T-helper 2 cell treated with Interferon-gamma antibody and Interleukin-4, amounts not matched to agents 5 μg/mL and 100 μg/mL, for 36 hours (primary cell): Measurements from ENCODE around the gene MAP2.

Source experiments
- DNase-seq: peaks from one replicate; pipeline ENCODE4 v3.0.0; 2021; ENCODE audit warnings: low spot score
- H3K27ac Mint-ChIP-seq: one replicate; pipeline ENCODE4 v1.8.0; 2021; ENCODE audit warnings: mild to moderate bottlenecking, mixed read lengths
- H3K27me3 Mint-ChIP-seq: one replicate; pipeline ENCODE4 v1.8.0; 2021; ENCODE audit warnings: low read depth, mixed read lengths
- H3K36me3 Mint-ChIP-seq: one replicate; pipeline ENCODE4 v1.8.0; 2021; ENCODE audit warnings: low read depth, mixed read lengths
- H3K4me1 Mint-ChIP-seq: one replicate; pipeline ENCODE4 v1.8.0; 2021; ENCODE audit warnings: low read depth, mixed read lengths
- H3K4me3 Mint-ChIP-seq: one replicate; pipeline ENCODE4 v1.8.0; 2022; ENCODE audit warnings: mild to moderate bottlenecking, moderate library complexity, mixed read lengths
- H3K9me3 Mint-ChIP-seq: one replicate; pipeline ENCODE4 v1.8.0; 2021; ENCODE audit warnings: mixed read lengths

The MAP2 gene

DNA sequence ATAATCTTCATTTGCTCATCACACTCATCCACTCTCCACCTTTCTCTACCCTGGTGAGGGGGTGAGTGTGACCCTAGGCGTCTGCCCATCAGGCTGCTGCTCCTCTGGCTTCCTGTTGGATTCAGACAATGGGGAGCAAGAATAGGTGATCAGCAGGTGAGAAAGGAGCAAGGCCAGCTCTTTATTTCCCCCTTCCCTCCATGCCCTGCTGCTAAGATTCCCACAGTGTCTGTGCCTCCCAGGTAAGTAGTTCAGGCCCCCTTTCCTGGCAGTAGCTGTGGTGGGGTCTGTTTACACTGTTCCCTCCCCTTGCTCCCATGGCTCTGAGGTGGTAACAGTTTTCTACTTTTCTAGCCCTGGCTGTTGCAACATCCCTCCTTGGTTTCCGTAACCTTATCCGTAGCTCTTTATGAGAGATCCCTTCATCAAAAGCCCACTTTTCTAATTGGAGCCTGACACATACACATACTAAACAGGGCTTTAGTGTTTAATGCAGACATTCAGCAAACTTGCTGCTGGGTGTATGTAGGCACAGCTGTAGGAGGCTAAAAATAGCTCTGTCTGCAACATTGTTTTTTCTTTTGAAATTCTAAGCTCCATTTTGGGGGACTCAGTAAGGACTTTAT is 27.5 kb downstream of the MAP2 start:
- Mint-ChIP-seq H3K36me3 (no peaks in the 10 kb centered on the region), H3K9me3 (no peaks in the 10 kb centered on the region), H3K4me3 (no peak overlapping the region), H3K27me3 (no peaks in the 10 kb centered on the region), H3K4me1 (no peaks in the 10 kb centered on the region), H3K27ac (no peak overlapping the region)
- DNase-seq = no peak

DNA sequence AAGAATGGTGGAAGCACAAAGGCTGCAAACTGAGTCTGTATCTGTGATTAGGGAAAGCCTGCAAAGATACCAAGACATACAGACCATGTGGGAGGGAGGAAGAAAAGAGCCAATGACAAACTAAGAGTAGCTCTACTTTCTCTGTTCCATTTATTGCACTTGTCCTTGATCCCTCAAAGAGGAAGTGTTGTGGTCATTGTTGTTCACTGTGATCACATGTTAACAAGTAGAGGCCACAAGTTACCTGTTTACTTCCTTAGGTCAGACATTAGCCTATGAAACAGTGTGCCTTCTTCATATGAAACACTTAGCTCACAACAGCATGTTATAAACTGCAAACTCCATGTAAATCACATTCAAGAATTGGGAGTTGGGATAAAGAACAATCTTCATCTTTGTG is 32.6 kb downstream of the MAP2 start:
- Mint-ChIP-seq H3K27me3 (no peaks in the 10 kb centered on the region), H3K9me3 (no peaks in the 10 kb centered on the region), H3K27ac (no peak overlapping the region), H3K4me1 (no peaks in the 10 kb centered on the region), H3K4me3 (no peak overlapping the region), H3K36me3 (no peaks in the 10 kb centered on the region)
- DNase-seq = no peak

DNA sequence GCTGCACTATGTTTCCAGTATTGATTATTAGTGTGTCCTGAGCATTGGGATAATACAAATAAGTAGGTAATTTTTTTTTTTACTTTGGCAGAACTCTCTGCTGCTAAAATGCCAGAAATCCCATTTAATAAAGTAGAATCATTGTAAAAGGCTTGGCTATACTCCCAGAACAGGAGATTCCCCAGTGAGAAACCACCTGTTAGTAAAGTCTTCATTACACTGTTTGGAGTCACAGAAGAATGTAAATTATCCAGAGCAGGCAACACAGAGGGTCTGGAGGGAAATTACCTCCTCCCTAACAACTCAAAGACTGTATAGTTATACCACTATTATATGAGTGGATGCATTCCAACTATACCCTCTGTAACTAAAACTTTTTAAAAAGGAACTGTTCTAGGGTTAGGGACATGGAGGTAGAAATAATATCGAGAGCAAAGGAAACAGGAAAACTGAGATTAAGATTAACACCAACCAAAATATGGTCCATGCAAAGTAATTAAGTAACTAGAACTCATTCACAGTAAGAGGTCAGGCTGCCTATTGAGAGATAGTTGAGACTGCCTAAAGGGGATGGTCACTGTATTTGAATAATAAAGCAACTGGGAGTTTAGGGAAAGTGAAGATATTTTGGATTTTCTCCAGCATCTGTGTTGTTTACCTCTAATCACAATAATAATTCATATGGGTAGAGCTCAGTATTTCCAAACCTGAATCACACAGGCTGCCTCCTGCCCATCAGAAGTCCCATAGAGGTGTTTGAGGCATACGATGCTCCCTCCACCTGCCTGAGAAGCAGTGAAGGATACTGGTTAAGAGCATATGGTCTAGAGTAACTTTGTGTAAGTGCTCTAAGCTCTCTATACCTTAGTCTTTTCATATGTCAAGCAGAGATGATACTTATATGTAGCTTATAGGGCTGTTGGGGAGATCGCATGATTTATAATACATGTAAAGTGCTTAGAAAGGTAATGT is 34.4 kb downstream of the MAP2 start:
- no peak for DNase-seq
- Mint-ChIP-seq H3K9me3 (no peaks in the 10 kb centered on the region), H3K27me3 (no peaks in the 10 kb centered on the region), H3K27ac (no peak overlapping the region), H3K4me1 (no peaks in the 10 kb centered on the region), H3K4me3 (no peak overlapping the region), H3K36me3 (no peaks in the 10 kb centered on the region)

DNA sequence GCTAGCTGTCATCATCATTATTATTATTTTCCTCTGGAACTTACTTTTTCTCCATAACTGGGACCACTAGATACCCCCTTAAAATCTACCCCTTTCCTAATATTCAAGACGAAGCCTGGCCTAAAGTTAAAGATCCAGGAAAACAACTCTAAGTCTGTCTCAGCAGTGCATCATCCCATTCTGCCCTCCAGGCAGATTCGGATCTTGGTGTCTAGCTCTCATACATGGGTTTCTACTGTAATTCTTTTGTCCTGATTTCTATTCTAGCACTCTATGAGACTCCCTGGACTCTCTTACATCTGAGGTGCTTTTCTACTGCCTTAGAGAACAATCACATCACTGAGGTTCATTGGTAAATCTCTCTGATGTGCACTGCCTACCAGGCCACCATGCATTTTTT is 35.5 kb downstream of the MAP2 start:
- H3K4me1 Mint-ChIP-seq = no peaks in the 10 kb centered on the region
- no peak for DNase-seq
- no peaks in the 10 kb centered on the region for H3K9me3 Mint-ChIP-seq
- H3K36me3 Mint-ChIP-seq = no peaks in the 10 kb centered on the region
- no peak overlapping the region for H3K27ac Mint-ChIP-seq
- no peak overlapping the region for H3K4me3 Mint-ChIP-seq
- H3K27me3 Mint-ChIP-seq = no peaks in the 10 kb centered on the region

DNA sequence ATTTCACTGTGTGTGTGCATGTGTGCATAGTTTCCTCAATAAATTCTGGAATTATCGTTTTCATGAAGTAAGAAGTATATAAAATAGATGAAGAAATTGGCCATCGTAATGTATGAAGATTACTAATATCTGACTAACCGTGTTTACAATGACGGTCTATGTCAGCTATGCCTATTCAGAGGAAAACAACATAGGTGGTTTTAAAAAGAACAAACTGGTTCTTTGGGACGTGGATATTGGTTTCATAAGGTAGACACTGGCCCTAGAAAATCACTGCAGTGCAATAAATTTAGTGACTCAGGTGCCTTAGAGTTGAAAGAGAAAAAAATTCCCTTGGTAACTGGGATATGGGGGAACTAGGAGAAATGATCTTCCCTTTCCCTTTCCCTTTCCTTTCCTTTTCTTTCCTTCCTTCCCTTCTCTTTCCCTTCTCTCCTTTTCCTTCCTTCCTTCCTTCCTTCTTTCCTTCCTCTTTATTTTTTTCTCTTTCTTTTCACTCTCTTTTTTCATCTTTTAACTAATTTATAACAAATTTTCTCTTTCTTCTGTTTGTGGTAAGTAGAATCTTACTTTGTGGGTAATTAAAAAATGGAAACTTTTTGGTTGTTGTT is 36.4 kb downstream of the MAP2 start:
- Mint-ChIP-seq H3K4me1 (no peaks in the 10 kb centered on the region), H3K27ac (no peak overlapping the region), H3K27me3 (no peaks in the 10 kb centered on the region), H3K36me3 (no peaks in the 10 kb centered on the region), H3K4me3 (no peak overlapping the region), H3K9me3 (no peaks in the 10 kb centered on the region)
- no peak for DNase-seq

DNA sequence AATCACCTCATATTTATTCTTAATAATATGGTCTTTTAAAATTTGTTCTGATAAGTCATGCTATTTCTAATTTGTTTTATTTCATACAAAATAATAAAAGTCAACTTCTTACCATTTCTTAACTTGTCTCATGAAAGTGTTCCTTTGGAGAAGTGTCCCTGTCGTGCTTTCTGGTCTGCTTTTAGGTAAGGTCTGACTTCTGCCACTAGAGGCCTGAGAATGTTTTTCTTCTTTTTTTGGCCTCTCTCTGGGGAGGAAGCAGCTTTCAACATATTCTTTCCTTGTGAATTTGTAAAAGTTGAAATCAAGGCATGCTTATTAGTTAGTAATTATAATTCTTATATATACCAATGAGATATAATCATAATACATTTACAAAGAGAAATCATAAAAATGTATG is 39.4 kb downstream of the MAP2 start:
- DNase-seq = no peak
- H3K9me3 Mint-ChIP-seq = no peaks in the 10 kb centered on the region
- no peak overlapping the region for H3K27ac Mint-ChIP-seq
- no peaks in the 10 kb centered on the region for H3K27me3 Mint-ChIP-seq
- H3K4me1 Mint-ChIP-seq = no peaks in the 10 kb centered on the region
- H3K36me3 Mint-ChIP-seq = no peaks in the 10 kb centered on the region
- no peak overlapping the region for H3K4me3 Mint-ChIP-seq

DNA sequence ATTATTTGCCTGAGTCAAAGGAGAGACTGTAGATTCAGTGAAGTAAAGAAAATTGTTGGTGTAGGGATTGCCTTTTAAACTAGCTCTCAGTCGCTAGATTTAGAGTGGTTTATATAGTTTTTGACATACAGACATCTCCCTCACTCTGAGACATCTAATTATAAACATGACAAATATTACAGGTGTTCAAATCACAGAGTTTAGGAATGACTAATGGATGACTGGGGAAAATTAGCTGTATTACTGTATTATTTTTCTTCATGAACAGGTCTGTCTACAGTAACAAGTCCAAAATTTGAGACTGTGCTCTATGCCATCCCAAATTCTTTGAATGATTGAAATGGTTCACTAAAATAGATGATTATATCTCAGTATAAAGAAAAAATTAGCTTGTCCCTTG is 40.0 kb downstream of the MAP2 start:
- H3K9me3 Mint-ChIP-seq = no peaks in the 10 kb centered on the region
- H3K4me3 Mint-ChIP-seq = no peak overlapping the region

DNA sequence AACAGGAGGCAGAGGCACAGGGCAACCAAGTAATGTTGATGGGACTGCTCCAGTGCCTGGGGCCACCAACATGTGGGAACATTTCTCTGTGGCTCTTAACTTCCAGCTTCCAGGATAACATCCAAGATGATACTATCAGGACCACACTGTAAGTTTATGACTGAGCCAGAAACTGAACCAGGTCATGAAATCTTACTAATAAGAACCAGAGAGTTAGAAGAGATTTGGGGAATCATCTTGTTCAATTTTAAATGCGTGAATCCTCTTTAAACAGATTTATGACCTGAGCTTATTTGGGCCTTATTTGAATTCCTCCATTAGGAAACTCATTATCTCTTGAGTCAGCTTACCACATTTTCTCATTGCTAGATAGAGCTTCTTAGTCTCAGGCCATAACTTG is 45.0 kb downstream of the MAP2 start:
- no peaks in the 10 kb centered on the region for H3K4me1 Mint-ChIP-seq
- H3K27me3 Mint-ChIP-seq = no peaks in the 10 kb centered on the region
- H3K4me3 Mint-ChIP-seq = no peak overlapping the region
- H3K36me3 Mint-ChIP-seq = no peaks in the 10 kb centered on the region
- DNase-seq = no peak
- no peaks in the 10 kb centered on the region for H3K9me3 Mint-ChIP-seq
- no peak overlapping the region for H3K27ac Mint-ChIP-seq

More for the DNA sequence above, 40.0 kb downstream of the MAP2 start:
- no peaks in the 10 kb centered on the region for H3K27me3 Mint-ChIP-seq
- no peak for DNase-seq
- H3K27ac Mint-ChIP-seq = no peak overlapping the region
- no peaks in the 10 kb centered on the region for H3K4me1 Mint-ChIP-seq
- H3K36me3 Mint-ChIP-seq = no peaks in the 10 kb centered on the region

DNA sequence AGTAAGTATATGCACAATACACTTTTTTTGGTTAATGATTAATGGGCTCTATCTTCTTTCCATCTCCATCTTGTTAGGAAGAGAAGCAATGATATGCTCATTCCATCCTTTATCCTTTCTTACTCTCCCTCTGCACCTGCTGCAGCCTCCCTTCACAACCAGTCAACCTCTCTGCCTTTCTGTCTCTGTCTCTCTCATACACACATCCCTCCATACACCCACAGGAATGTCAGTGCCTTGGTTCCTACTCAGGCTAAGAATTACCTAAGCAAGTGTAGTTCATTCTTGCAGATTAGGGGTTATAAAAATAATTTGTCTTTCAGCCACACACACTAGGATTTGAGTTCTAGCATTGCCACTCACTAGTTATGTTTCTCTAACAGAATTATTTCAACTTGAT is 45.6 kb downstream of the MAP2 start:
- DNase-seq = no peak
- Mint-ChIP-seq H3K36me3 (no peaks in the 10 kb centered on the region), H3K4me1 (no peaks in the 10 kb centered on the region), H3K9me3 (no peaks in the 10 kb centered on the region), H3K4me3 (no peak overlapping the region), H3K27ac (no peak overlapping the region), H3K27me3 (no peaks in the 10 kb centered on the region)

DNA sequence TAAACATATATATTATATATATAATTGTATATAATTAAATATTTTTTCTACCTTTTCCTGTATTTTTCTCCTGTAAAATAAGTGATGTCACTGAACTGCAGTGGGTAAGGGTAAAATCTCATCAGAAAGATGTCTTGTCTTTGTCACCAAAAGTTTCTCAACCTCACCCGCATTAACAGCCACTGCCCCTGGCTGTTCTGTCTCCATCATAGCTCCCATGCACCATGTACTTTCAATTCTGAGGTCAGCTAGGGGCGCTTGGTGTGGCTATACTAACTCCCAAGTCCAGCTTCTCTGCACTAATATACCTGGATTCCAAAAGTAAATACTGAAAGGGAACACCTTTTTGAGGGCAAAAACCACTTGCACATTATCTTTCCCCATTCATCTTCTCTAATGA is 46.6 kb downstream of the MAP2 start:
- Mint-ChIP-seq H3K4me3 (no peak overlapping the region), H3K9me3 (no peaks in the 10 kb centered on the region), H3K27ac (no peak overlapping the region), H3K27me3 (no peaks in the 10 kb centered on the region), H3K4me1 (no peaks in the 10 kb centered on the region), H3K36me3 (no peaks in the 10 kb centered on the region)
- DNase-seq = no peak

DNA sequence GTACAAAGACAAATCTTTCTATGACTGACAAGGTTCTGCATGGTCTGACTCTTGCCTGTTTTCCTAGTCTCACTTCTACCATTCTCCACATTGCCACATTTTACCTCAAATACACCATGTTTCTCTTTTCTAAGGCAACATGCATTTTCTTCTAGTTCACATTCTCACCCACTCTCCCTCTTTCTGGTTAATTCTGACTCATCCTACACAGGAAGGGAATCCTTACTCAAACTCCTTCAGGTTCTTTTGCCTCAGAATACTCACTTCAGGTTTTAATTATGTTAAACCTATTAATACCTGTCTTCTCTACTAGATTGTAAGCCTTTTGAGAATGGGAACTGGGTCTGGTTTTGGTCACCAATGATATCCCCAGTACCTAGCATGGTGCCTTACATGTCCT is 47.2 kb downstream of the MAP2 start:
- Mint-ChIP-seq H3K36me3 (no peaks in the 10 kb centered on the region), H3K4me3 (no peak overlapping the region)

DNA sequence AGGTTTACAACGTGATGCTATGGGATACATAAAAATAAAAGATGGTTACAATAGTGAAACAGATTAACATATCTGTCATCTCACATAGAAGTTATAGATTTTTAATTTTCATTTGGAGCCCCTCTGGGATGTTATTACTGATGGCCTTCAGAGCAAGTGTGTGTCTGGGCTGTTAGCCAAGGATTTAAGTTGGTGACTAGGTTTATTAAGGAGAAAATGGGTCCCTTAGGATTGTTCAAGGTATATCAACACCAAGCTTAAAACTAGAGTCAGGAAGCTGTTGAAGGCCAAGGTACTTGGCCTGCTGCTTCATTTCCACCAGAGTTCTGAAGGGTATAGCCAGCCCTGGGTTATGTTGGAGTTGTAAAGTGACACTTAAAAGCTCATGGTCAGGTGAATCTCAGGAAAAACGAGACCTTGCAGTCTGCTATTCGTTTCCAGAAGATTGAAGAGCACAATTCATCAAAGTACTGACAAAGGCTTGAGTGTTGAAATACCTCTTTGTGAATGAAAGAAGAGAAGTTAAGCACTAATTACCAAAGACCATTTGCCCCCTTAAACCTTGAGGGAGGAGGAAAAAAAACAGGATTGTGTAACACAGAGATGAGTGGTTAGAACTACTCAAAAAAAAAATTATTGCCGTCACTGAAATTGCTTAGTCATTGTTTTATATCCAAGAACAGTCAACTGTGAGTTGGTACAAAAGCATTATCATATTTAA is 48.4 kb downstream of the MAP2 start:
- H3K4me3 Mint-ChIP-seq = no peak overlapping the region
- no peak for DNase-seq
- H3K9me3 Mint-ChIP-seq = no peaks in the 10 kb centered on the region
- no peak overlapping the region for H3K27ac Mint-ChIP-seq
- no peaks in the 10 kb centered on the region for H3K27me3 Mint-ChIP-seq
- H3K4me1 Mint-ChIP-seq = no peaks in the 10 kb centered on the region
- H3K36me3 Mint-ChIP-seq = no peaks in the 10 kb centered on the region

More for the DNA sequence above, 47.2 kb downstream of the MAP2 start:
- H3K27me3 Mint-ChIP-seq = no peaks in the 10 kb centered on the region
- no peaks in the 10 kb centered on the region for H3K4me1 Mint-ChIP-seq
- no peak for DNase-seq
- no peaks in the 10 kb centered on the region for H3K9me3 Mint-ChIP-seq
- H3K27ac Mint-ChIP-seq = no peak overlapping the region

DNA sequence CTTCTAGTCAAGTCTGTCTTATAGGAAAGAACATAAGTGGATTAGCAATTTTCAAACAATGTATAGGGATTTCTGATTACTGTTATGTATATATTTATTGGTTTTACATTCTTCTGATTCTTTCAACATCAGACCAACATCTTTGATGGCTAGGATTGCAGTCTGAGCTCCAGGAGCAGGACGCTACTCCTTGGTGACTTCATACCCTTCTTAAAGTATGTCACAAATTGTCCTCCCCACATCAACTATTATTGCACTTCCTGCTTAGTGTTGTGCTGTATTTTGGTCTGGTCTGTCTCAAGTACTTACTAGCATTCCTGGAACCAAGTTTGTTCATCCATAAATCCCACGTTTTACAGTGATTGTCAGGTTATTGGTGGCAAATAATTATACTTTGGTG is 49.0 kb downstream of the MAP2 start:
- Mint-ChIP-seq H3K36me3 (no peaks in the 10 kb centered on the region), H3K9me3 (no peaks in the 10 kb centered on the region), H3K4me1 (no peaks in the 10 kb centered on the region), H3K27me3 (no peaks in the 10 kb centered on the region), H3K27ac (no peak overlapping the region), H3K4me3 (no peak overlapping the region)
- DNase-seq = no peak

DNA sequence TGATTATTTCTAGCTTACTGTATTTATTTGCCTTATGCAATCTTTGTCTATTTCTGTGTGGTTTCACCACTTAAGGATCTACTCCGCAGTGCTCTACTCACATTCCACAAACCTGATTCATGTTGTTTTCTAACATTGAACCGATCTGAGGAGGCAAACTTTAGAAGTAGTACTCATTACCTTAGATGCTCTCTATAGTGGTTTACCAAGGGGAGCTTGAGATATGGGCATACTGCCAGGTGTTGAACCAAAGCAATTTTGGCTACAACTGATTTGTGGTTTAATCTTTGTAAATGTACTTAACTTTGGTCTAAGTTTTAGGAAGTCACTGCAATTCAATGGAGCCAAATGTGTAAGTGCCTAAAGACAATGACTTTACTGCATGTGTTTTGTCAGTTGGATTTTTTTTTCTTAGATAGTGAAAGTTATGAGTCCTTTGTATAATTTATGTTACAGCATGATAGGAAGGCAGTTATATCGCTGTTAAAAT is 50.1 kb downstream of the MAP2 start:
- H3K4me3 Mint-ChIP-seq = no peak overlapping the region
- DNase-seq = no peak
- H3K27ac Mint-ChIP-seq = no peak overlapping the region
- H3K9me3 Mint-ChIP-seq = no peaks in the 10 kb centered on the region
- H3K27me3 Mint-ChIP-seq = no peaks in the 10 kb centered on the region
- no peaks in the 10 kb centered on the region for H3K36me3 Mint-ChIP-seq
- no peaks in the 10 kb centered on the region for H3K4me1 Mint-ChIP-seq
